DMS79 treated with DMSO at 0.1 percent for 48 hours (cell line): Measurements from ENCODE around the gene PSMD13.

Source experiments
- DNase-seq: peaks from one replicate; lab custom pipeline; 2025; lab: John Stamatoyannopoulos, UW

Gene PSMD13

GRCh38 chr11:289712-290620 is 53.2 kb downstream of the PSMD13 start:
- DNase-seq: no peak

DNA sequence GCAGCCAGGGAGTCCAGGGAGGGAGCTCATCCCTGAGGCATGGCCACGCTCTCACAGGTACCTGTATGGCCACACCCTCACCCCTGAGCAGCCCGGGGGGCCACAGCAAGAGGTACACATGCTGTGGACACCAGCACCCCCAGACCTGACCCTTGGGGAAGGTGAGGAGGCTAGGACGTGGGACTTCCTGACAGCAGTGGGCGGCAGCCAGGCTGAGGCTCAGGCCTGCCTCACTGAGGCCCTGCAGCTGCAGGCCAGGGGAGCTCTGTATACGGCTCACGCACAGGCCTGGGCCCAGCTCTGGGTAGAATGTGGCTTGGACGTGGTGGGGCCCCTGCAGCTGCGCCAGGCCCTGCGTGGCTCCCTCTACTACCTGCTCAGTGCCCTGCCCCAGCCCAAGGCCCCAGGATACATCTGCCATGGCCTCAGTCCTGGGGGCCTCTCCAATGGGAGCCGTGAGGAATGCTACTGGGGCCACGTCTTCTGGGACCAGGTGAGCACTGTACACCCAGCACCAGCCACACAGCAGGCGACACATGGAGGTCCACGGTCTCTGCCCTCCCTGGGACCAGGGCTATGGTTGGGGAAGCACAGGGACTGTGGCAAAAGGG is 54.0 kb downstream of the PSMD13 start:
- no peak for DNase-seq

DNA sequence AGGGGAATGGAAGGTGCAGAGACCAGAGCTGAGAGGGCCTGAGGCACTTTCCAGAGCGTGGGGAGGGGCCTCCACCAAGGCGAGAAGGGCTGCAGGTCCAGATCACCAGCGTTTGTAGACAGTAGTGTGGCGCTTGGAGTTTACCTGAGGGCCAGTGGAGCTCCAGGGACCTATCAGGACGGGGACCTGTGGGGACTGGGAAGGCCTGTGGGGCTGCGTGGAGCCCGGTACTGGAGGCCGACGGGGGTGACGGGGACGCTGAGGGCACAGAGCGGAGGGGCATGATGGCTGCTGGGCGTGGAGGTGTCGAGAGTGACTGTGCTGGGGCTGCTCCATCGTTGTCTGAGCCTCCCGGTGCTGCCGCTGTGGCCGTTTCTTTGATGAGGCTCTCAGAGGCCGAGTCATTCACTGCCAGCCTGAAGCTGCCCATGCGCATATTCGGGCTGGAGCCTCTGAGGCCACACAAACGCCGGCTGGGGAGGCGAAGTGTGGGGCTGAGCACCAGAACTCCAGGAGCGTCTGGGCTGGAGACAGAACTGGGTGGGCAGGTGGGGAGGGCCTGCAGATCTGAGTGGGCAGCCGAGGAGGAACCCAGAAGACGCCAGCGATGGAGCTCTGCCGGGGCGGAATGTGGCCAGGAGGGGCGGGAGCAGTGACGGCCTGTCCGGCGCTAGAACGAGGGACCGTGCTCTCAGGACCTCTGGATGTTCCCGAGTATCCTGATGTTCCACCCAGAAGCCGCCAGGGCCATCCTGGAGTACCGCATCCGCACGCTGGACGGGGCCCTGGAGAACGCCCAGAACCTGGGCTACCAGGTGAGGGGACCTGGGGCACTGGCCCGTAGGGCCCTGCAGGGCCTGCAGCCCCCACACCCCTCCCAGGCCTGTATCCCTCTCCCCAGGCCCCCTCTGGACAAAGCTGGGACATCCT is 54.8 kb downstream of the PSMD13 start:
- DNase-seq: no peak

DNA sequence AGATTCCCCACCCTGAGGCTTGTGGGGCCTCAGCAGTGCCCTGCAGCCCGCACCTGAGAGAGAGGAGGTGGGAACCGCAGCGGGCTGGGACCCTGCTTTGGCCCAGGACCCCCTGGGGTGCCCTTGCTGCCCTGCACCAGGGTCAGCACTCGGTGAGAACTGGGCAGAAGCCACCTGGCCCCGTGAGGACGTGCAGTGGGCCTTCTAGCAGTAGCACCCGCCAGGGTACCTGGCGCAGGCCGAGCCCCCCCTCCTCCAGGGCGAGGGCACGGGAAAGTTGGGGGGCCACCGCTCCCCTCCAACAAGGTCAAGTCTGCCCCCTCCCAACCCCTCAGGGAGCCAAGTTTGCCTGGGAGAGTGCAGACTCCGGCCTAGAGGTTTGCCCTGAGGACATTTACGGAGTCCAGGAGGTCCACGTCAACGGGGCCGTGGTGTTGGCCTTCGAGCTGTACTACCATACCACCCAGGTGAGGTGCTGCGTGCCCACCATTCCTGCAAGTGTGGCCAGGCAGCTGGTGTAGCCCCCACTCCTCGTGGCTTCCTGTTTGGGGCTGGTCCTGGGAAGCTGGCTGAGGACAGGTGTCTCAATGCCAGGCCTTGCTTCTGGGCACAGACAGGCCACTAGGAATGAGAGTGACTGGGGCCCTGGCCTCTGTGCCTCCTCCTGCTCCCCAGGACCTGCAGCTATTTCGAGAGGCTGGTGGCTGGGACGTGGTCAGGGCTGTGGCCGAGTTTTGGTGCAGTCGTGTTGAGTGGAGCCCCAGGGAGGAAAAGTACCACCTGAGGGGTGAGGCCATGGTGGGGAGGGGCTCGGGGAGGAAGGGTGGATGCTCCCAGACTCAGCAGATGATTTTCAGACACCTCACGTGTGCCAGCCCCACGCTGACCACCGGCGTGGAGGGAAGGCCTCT is 55.7 kb downstream of the PSMD13 start:
- no peak for DNase-seq

DNA sequence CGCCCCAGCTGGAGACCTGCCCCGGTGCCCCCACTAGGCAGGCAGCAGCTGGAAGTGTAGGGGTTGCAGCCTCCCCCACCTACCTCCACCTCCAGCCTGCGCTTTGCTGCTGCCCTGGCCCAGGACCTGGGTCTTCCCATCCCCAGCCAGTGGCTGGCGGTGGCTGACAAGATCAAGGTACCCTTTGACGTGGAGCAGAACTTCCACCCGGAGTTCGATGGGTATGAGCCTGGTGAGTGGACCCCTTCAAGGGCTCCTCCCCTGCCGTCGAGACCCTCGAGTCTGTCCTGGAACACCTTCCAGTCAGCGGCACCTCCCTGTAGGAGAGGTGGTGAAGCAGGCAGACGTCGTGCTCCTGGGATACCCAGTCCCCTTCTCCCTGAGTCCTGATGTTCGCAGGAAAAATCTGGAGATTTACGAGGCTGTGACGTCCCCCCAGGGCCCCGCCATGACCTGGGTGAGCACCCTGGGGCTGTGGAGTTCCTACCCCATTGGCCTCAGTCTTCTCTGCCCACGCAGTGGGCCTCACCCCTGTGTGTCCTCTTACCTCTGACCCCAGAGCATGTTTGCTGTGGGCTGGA is 56.6 kb downstream of the PSMD13 start:
- DNase-seq: no peak

GRCh38 chr11:293852-294661 is 57.3 kb downstream of the PSMD13 start:
- DNase-seq: no peak

DNA sequence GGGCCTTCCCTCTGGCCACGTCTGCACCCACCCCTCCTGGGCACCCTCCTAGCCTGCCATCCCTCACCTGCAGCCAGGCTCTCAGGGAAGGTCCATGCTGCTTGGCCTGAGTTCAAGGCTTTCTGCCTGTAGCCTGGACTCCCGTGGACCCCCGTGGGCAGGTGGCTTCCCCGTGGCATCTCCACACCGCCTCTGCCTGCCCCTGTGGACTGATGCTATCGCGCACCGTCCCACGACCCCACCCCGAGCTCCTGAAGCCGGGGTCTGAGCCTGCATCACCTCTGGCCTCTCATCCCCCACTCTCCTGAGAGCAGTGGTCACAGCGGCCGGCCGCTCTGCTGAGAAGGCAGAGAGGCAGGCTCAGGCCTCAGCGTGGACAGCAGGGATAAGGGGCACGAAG is 58.0 kb downstream of the PSMD13 start:
- no peak for DNase-seq

DNA sequence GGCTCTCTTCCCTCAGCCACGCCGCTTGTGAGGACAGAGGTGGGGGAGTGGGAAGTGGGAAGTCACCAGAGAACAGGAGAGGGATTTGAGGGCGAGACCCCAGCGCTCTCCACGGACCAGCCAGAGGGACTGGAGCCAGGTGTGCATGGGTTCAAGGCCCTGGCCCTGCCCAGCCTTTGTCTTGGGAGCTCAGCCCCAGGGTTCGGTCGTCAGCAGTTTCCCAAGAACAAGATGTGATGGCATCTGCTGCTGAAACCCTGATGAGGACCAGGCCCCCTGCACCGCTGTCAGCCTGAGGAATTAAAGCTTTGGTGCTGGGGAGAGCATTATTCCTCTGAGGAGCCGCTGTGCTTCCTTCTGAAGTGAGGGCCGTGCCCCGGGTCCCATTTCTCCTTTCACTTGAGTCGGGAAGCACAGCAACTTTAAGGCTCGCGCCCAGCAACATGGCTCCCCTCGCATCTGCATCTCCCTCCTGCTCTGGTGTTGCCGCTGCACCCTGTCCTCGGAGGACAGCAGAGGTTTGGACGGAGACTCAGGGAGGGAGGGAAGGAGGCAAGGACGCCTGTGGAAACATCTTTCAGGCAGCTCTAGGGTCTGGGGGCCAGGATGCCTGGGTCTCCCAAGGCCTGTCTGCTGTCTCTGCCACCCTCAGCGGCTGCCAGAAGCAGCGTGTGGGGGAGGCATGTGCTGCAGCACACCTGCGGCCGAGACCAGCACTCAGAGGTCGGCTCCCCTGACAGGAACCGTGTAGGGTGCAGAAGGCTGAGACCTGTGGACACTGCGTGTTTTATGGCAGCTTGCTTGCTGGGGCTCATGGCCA is 58.8 kb downstream of the PSMD13 start:
- DNase-seq: no peak

DNA sequence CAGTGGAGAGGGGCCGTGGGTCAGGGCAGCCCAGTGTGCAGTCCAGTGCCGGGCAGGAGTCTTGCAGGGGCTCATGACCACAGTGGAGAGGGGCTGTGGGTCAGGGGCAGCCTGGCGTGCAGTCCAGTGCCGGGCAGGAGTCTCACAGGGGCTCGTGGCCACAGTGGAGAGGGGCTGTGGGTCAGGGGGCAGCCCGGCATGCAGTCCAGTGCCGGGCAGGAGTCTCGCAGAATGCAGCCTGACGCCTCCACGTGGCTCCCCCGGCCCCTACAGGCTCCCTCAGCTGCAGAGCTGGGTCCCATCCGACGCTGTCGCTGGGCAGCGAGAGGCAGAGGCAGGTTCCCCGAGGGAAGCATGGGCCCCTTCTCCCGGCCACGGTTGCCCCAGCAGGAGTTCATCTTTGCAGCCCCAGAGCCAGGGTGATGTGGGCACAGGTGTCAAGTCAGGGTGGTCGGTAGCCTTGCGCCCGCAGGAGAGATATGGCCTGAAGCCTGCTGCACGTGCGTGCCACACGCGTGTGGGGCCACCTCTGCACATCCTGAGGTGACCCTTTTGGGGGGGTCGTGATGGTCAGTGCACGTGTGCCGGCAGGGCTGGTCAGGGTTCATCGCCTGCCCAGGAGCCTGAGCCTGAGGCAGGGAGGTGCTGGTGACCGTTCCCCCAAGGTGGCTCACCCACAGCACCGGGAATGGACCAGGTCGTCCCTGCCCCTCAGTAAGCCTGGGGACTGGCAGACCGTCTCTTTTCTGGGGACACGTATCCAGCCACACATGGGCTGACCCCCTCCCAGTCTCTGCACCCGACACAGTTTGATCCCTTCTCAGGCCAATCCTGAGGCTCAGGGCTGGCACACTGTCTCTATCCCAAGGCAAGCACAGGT is 59.6 kb downstream of the PSMD13 start:
- no peak for DNase-seq

DNA sequence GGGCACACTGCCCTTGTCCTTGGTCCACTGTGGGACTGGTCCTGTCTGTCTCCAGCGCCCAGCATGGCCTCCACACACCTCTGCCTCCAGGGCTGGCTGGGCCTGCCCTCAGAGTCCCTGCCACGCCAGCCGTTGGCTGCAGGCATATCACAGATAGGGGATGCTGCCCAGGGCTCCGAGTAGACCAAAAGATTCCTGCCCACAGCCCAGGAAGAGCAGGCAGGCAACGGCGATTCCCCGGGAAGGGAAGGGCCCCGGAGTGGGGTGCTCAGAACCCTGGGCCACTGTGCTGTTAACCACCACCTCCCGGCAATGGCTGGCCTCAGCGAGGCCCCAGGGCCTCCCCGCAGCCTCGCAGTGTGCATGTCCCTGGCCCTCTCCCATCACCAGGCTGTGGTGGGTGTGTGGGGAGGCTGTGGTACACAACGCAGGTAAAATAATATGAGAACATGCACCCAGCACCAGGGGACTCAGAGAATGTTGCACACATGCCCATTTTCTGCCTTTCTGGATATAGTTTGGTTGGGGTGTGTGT is 60.3 kb downstream of the PSMD13 start:
- DNase-seq: no peak

- DNase-seq: no peak
Observed at GRCh38 chr11:297586-298405, 61.0 kb downstream of the PSMD13 start.

DNA sequence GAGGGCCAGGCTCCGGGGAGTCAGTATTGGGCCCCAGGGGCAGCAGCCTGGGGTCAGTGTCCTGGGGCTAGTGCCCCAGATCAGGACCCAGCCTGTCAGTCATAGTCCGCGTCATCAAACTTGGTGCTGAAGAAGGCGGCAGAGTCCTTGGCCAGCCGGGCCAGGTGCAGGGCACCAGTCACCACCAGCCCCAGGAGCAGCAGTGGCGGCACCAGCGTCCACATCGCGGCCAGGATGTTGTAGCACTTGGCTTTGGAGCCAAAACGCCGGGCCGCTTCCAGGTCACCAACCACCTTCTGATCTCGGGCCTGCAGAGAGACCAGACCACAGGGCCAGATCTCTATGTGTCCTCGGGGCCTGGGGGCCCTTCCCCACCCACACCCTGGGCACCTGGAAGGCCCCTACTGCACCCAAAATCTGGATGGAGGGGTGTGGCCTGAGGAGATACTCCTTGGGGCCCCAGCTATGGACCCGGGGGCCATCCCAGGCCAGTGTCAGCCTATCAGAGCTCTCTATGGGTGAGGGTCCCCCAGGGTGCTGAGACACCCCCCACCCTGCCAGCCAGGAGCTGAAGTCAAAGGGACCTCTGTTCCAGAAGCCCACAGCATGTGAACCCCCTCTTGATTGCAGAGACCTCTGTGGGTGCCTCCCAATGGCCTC is 61.8 kb downstream of the PSMD13 start:
- DNase-seq: no peak

- DNase-seq: no peak
Observed at GRCh38 chr11:299081-299891, 62.5 kb downstream of the PSMD13 start, which contains the start of gene IFITM5. TSS of gene IFITM5 (minus strand) at chr11:299526. CDS start at chr11:299490, 36 bp downstream.

GRCh38 chr11:299951-300735 is 63.4 kb downstream of the PSMD13 start:
- DNase-seq: no peak
